HepG2 (cell line): ENCODE data around the gene RRP12. TPM values are rescaled to one million over a fixed set of nuclear protein-coding genes. Genes with fewer than 3 reads are reported as not detected.

Experiments used
- CHCHD3 ChIP-seq: sonication (generic); formaldehyde crosslinking; IDR thresholded peaks from 2 replicates; pipeline ENCODE4 v1.8.0; 2022; ENCODE audit warnings: mild to moderate bottlenecking, missing genetic modification reagents, moderate library complexity
- CHD4 ChIP-seq: fragments of 200-600 bp; sonication (generic); IDR thresholded peaks from 2 replicates; pipeline ENCODE4 v1.7.0; 2017; ENCODE audit warnings: mild to moderate bottlenecking, low read length, borderline replicate concordance
- GTF2F1 ChIP-seq: fragments of 150-350 bp; IDR thresholded peaks from 2 replicates; pipeline ENCODE4 v1.6.1; 2014; ENCODE audit warnings: low read length
- HNF4G ChIP-seq, 2 experiments: sonication (generic) in 1 of 2; formaldehyde crosslinking in 1 of 2; IDR thresholded peaks; 2 replicates each; pipeline versions ENCODE4 v1.4.0 to v1.6.1; 2011 to 2020; ENCODE audit warnings: borderline replicate concordance in 2 of 2, low read depth in 2 of 2, mild to moderate bottlenecking in 2 of 2, low read length in 1 of 2, missing genetic modification reagents in 1 of 2, moderate library complexity in 1 of 2
- MAFG ChIP-seq: sonication (generic); formaldehyde crosslinking; IDR thresholded peaks from 2 replicates; pipeline ENCODE4 v1.5.1; 2020; ENCODE audit warnings: mild to moderate bottlenecking, missing genetic modification reagents
- RELA ChIP-seq: sonication (generic); formaldehyde crosslinking; IDR thresholded peaks from 2 replicates; pipeline ENCODE4 v1.4.0; 2020; ENCODE audit warnings: missing genetic modification reagents
- SP4 ChIP-seq: sonication (generic); formaldehyde crosslinking; IDR thresholded peaks from 2 replicates; pipeline ENCODE4 v1.8.1; 2023; ENCODE audit warnings: mild to moderate bottlenecking, missing genetic modification reagents
- TAF15 ChIP-seq: fragments of 200-400 bp; formaldehyde crosslinking; IDR thresholded peaks from one replicate; pipeline ENCODE4 v1.6.1; 2018; ENCODE audit warnings: mild to moderate bottlenecking, low read depth, low read length; ENCODE audit not compliant: poor library complexity, severe bottlenecking
- TOPORS ChIP-seq: sonication (generic); formaldehyde crosslinking; IDR thresholded peaks from 2 replicates; pipeline ENCODE4 v1.8.0; 2023; ENCODE audit warnings: mild to moderate bottlenecking, missing genetic modification reagents
- YY1 ChIP-seq: IDR thresholded peaks from 2 replicates; pipeline ENCODE4 v1.6.1; 2011; ENCODE audit warnings: low read length, low read depth, moderate library complexity, mild to moderate bottlenecking; ENCODE audit not compliant: insufficient read depth, insufficient replicate concordance
- ZNF101 ChIP-seq: sonication (generic); formaldehyde crosslinking; IDR thresholded peaks from 2 replicates; pipeline ENCODE4 v1.4.0; 2020; ENCODE audit warnings: mild to moderate bottlenecking, low read depth, missing genetic modification reagents, borderline replicate concordance
- ZNF451 ChIP-seq: sonication (generic); formaldehyde crosslinking; IDR thresholded peaks from 2 replicates; pipeline ENCODE4 v1.5.0; 2020; ENCODE audit warnings: mild to moderate bottlenecking, missing genetic modification reagents
- ZNF496 ChIP-seq: sonication (generic); formaldehyde crosslinking; IDR thresholded peaks from 2 replicates; pipeline ENCODE4 v1.8.1; 2023; ENCODE audit warnings: mild to moderate bottlenecking, moderate library complexity, missing genetic modification reagents; ENCODE audit not compliant: insufficient replicate concordance
- ZSCAN25 ChIP-seq: sonication (generic); formaldehyde crosslinking; IDR thresholded peaks from 2 replicates; pipeline ENCODE4 v1.8.0; 2022; ENCODE audit warnings: mild to moderate bottlenecking, missing genetic modification reagents
- ZSCAN9 ChIP-seq: IDR thresholded peaks from 2 replicates; pipeline ENCODE4 v1.6.1; 2016; ENCODE audit warnings: borderline replicate concordance
- polyA plus RNA-seq, 8 experiments: library from polyadenylated mRNA; depleted of rRNA in 3 of 8; stranded (reverse) in 7 of 8; unstranded in 1 of 8; fragments of >200 nt; fragmentation: Illumina TruSeq in 4 of 8; extraction: Trizol in 4 of 8; gene quantifications; 2 replicates each; pipeline versions ENCODE4 v1.2.1 to v1.2.3, GENCODE V29; 2011 to 2016; ENCODE audit warnings: low read depth in 4 of 8, missing spikeins in 1 of 8, mixed read lengths in 1 of 8; ENCODE audit not compliant: insufficient read depth in 1 of 8
- total RNA-seq, 5 experiments: library from RNA; depleted of rRNA; stranded (reverse); fragments of >200 nt; fragmentation: Illumina TruSeq; extraction: Trizol; gene quantifications; 2 replicates each; pipeline ENCODE4 v1.2.3, GENCODE V29; 2016; ENCODE audit warnings: low read depth in 1 of 5
- TF ChIP-seq, protein P1 (sequence below): sonication (generic); formaldehyde crosslinking; IDR thresholded peaks from 2 replicates; pipeline ENCODE4 v1.4.0; 2020; ENCODE audit warnings: low read depth, missing genetic modification reagents
- TF ChIP-seq, protein P2 (sequence below): fragments of 450-650 bp; IDR thresholded peaks from 2 replicates; pipeline ENCODE4 v1.6.1; 2016
- TF ChIP-seq, protein P3 (sequence below): sonication (generic); formaldehyde crosslinking; IDR thresholded peaks from 2 replicates; pipeline ENCODE4 v1.8.1; 2023; ENCODE audit warnings: mild to moderate bottlenecking, missing genetic modification reagents
- TF ChIP-seq, protein P4 (sequence below): sonication (generic); formaldehyde crosslinking; IDR thresholded peaks from 2 replicates; pipeline ENCODE4 v1.8.0; 2022; ENCODE audit warnings: missing genetic modification reagents, mild to moderate bottlenecking, moderate library complexity, borderline replicate concordance

Gene RRP12
- total and polyA plus RNA-seq, 2 of the 13 experiments (the other 11 are each of a cell fraction or from before 2014, with no cell fraction given) = 13.2 to 39.4 TPM

DNA sequence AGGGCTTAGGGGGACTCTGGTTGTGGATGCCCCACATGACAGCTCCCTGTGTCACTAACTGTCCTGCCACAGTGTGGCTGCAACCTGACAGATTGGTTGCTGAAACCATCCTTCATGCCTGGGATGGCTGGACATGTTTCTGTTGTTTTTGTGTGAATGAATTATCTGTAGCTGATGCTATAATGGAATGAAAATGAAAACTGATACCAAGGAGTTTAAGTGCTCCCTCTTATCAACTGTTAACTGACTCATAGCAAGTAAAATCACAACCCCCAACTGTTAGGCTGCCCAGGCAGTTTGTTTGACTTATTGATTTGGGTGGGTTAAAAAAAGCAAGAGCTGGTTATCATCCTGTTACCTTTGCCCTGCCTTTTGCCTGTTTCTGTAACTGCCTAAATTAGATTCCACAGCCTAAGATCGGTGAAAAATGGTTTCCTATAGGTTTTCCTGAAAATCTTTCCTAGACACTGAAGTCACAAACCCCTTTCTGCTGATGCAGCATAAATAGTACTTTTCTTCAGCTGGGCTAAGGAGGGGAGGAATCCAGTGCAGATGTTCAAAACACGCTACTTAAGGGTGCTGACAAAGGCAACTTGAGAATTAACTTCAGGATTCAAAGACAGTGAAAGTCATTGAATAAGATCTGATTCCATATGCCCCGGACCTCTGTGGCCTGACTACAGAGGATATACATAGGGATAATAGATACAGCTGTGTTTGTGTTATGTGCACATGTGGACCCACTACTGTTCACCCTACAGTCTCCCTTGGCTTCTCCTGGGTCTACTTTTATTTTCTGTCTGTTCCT is 72.3 kb downstream of the RRP12 start (continued):
- TF ChIP-seq ZSCAN25 (CRISPR knock-in tag) = no peak
- TF ChIP-seq SP4 (CRISPR knock-in tag) = no peak
- TF ChIP-seq HNF4G (IDR thresholded peaks at IDR 0.05; ENCODE audit: borderline replicate concordance, low read depth, low read length) = peak; percentile 90
- peak; percentile 61; the same call in 1 of the 2 replicates for TF ChIP-seq HNF4G (CRISPR knock-in tag; IDR thresholded peaks at IDR 0.05; ENCODE audit: borderline replicate concordance, low read depth)
- TF ChIP-seq TAF15 = no peak
- TF ChIP-seq TOPORS = no peak
- no peak for TF ChIP-seq GTF2F1
- TF ChIP-seq ZNF451 = no peak
- no peak for TF ChIP-seq CHD4
- TF ChIP-seq, protein P1, sequence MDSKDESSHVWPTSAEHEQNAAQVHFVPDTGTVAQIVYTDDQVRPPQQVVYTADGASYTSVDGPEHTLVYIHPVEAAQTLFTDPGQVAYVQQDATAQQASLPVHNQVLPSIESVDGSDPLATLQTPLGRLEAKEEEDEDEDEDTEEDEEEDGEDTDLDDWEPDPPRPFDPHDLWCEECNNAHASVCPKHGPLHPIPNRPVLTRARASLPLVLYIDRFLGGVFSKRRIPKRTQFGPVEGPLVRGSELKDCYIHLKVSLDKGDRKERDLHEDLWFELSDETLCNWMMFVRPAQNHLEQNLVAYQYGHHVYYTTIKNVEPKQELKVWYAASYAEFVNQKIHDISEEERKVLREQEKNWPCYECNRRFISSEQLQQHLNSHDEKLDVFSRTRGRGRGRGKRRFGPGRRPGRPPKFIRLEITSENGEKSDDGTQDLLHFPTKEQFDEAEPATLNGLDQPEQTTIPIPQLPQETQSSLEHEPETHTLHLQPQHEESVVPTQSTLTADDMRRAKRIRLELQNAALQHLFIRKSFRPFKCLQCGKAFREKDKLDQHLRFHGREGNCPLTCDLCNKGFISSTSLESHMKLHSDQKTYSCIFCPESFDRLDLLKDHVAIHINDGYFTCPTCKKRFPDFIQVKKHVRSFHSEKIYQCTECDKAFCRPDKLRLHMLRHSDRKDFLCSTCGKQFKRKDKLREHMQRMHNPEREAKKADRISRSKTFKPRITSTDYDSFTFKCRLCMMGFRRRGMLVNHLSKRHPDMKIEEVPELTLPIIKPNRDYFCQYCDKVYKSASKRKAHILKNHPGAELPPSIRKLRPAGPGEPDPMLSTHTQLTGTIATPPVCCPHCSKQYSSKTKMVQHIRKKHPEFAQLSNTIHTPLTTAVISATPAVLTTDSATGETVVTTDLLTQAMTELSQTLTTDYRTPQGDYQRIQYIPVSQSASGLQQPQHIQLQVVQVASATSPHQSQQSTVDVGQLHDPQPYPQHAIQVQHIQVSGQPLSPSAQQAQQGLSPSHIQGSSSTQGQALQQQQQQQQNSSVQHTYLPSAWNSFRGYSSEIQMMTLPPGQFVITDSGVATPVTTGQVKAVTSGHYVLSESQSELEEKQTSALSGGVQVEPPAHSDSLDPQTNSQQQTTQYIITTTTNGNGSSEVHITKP (CRISPR knock-in tag) = peak; percentile 86
- TF ChIP-seq, protein P2, sequence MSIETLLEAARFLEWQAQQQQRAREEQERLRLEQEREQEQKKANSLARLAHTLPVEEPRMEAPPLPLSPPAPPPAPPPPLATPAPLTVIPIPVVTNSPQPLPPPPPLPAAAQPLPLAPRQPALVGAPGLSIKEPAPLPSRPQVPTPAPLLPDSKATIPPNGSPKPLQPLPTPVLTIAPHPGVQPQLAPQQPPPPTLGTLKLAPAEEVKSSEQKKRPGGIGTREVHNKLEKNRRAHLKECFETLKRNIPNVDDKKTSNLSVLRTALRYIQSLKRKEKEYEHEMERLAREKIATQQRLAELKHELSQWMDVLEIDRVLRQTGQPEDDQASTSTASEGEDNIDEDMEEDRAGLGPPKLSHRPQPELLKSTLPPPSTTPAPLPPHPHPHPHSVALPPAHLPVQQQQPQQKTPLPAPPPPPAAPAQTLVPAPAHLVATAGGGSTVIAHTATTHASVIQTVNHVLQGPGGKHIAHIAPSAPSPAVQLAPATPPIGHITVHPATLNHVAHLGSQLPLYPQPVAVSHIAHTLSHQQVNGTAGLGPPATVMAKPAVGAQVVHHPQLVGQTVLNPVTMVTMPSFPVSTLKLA = no peak
- TF ChIP-seq, protein P3, sequence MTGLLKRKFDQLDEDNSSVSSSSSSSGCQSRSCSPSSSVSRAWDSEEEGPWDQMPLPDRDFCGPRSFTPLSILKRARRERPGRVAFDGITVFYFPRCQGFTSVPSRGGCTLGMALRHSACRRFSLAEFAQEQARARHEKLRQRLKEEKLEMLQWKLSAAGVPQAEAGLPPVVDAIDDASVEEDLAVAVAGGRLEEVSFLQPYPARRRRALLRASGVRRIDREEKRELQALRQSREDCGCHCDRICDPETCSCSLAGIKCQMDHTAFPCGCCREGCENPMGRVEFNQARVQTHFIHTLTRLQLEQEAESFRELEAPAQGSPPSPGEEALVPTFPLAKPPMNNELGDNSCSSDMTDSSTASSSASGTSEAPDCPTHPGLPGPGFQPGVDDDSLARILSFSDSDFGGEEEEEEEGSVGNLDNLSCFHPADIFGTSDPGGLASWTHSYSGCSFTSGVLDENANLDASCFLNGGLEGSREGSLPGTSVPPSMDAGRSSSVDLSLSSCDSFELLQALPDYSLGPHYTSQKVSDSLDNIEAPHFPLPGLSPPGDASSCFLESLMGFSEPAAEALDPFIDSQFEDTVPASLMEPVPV (CRISPR knock-in tag) = 0 out of 2 replicates have a peak, but pooled peaks have one; percentile 12
- no peak for TF ChIP-seq YY1
- TF ChIP-seq CHCHD3 (CRISPR knock-in tag) = no peak
- TF ChIP-seq MAFG (CRISPR knock-in tag) = 0 out of 2 replicates have a peak, but pooled peaks have one; percentile 26
- TF ChIP-seq, protein P4, sequence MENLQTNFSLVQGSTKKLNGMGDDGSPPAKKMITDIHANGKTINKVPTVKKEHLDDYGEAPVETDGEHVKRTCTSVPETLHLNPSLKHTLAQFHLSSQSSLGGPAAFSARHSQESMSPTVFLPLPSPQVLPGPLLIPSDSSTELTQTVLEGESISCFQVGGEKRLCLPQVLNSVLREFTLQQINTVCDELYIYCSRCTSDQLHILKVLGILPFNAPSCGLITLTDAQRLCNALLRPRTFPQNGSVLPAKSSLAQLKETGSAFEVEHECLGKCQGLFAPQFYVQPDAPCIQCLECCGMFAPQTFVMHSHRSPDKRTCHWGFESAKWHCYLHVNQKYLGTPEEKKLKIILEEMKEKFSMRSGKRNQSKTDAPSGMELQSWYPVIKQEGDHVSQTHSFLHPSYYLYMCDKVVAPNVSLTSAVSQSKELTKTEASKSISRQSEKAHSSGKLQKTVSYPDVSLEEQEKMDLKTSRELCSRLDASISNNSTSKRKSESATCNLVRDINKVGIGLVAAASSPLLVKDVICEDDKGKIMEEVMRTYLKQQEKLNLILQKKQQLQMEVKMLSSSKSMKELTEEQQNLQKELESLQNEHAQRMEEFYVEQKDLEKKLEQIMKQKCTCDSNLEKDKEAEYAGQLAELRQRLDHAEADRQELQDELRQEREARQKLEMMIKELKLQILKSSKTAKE = peak; percentile 67; the same call in 1 of the 2 replicates
- TF ChIP-seq RELA (CRISPR knock-in tag) = no peak
- TF ChIP-seq ZNF101 = no peak
- TF ChIP-seq ZSCAN9 = 0 out of 2 replicates have a peak, but pooled peaks have one; percentile 58
- TF ChIP-seq ZNF496 (CRISPR knock-in tag) = no peak
